Measurements from ENCODE around the gene DNAI7.

DNA sequence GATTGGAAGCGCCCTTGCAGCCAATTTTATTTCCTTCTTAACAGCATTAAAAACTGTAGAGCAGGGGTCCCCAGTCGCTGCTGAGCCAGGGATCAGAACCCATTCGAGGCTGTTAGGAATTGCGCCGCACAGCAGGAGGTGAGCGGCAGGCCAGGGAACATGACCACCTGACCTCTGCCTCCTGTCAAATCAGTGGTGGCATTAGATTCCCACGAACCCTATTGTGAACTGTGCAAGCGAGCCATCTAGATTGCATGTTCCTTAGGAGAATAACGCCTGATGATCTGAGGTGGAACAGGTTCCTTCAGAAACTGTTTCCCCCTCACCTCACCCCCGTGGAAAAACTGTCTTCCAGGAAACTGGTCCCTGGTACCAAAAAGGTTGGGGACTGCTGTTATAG lies 107.4 kb downstream of the DNAI7 start:
- TF ChIP-seq POLR2A (IDR thresholded peaks at IDR 0.05; ENCODE audit: low read depth, low read length) (no peak), POLR2AphosphoS5 (IDR thresholded peaks at IDR 0.05; ENCODE audit: low read depth, low read length) (no peak)

Measured in GM12892 (cell line).